Thoracic aorta (tissue), 2 donors: ENCODE data around the gene SLC26A8. TPM values are rescaled to one million over a fixed set of nuclear protein-coding genes. Genes with fewer than 3 reads are reported as not detected.
"Not testable (repeated sequence)": the region's sequence is repeated elsewhere in the genome, so short reads cannot be mapped to it uniquely, and the experiment has no call there.

Experiments
- ATAC-seq: fragments of 150-250 bp; one replicate; pipeline ENCODE4 v1.8.0; 2017; ENCODE audit warnings: low read depth; ENCODE audit not compliant: insufficient number of reproducible peaks, low FRiP score
- DNase-seq: peaks from one replicate; pipeline ENCODE4 v3.0.0-alpha.2; 2020; ENCODE audit warnings: low spot score
- H3K27ac ChIP-seq, 2 donors: fragments of 200-600 bp; sonication (generic); 1 replicate in 1 of 2; 2 replicates in 1 of 2; pipeline ENCODE4 v1.5.1; 2016; ENCODE audit warnings: mild to moderate bottlenecking in 2 of 2, moderate library complexity in 2 of 2
- H3K27me3 ChIP-seq: fragments of 200-600 bp; sonication (generic); replicated peaks from 2 replicates; pipeline ENCODE4 v1.6.0; 2016; ENCODE audit warnings: mild to moderate bottlenecking; ENCODE audit not compliant: insufficient read depth
- H3K36me3 ChIP-seq: fragments of 200-600 bp; sonication (generic); one replicate; pipeline ENCODE4 v1.5.1; 2016
- H3K4me1 ChIP-seq, 2 donors: fragments of 200-600 bp; sonication (generic); 1 replicate in 1 of 2; 2 replicates in 1 of 2; pipeline versions ENCODE4 v1.5.1 to v1.6.0; 2016; ENCODE audit warnings: low read depth in 2 of 2, mild to moderate bottlenecking in 1 of 2; ENCODE audit not compliant: control insufficient read depth in 1 of 2
- H3K4me3 ChIP-seq: fragments of 200-600 bp; sonication (generic); 2 replicates; pipeline ENCODE4 v1.5.1; 2016; ENCODE audit warnings: mild to moderate bottlenecking
- H3K9me3 ChIP-seq: fragments of 200-600 bp; sonication (generic); 2 replicates; pipeline ENCODE4 v1.5.1; 2016
- total RNA-seq, 2 donors: library from RNA; depleted of rRNA; stranded (reverse); fragments of >200 nt; gene quantifications; one replicate each; pipeline versions ENCODE4 v1.1.0 to v1.2.3, GENCODE V29; 2016
- TF ChIP-seq, protein P1 (sequence below): fragments of 200-600 bp; sonication (generic); IDR thresholded peaks from one replicate; pipeline ENCODE4 v1.5.1; 2019; ENCODE audit warnings: antibody characterized with exemption

Gene SLC26A8
- total RNA-seq, 2 donors from 2014 or later: 0.28 TPM; not detected in 1

DNA sequence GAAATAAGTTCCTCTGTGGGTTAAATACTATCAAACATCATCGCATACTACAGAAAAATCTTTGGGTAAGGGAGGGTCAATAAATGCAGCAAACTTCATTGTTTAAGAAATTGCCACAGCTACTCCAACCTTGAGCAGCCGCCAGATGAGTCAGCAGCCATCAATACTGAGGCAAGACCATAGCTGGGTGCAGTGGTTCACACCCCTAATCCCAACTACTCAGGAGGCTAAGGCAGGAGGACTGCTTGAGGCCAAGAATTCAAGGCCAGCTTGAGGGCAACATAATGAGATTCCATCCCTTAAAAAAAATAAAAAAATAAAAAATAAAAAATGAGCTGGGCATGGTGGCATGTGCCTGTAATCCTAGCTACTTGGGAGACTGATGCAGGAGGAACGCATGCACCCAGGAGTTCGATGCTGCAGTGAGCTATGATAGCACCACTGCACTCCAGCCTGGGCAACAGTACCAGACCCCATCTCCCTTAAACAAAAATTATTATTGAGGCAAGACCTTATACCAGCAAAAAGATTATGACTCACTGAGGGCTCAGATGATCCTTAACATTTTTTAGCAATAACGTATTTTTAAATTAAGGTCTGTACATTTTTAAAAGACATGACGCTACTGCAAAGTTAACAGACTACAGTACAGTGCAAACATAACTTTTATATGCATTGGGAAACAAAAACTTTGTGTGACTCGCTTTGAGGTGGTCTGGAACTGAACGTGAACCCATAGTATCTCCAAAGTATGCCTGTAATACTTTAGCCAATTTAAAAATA lies 112.4 kb downstream of the SLC26A8 start:
- H3K27ac ChIP-seq: no peak overlapping the region
- no peaks in the 10 kb centered on the region for H3K9me3 ChIP-seq
- TF ChIP-seq, protein P1, sequence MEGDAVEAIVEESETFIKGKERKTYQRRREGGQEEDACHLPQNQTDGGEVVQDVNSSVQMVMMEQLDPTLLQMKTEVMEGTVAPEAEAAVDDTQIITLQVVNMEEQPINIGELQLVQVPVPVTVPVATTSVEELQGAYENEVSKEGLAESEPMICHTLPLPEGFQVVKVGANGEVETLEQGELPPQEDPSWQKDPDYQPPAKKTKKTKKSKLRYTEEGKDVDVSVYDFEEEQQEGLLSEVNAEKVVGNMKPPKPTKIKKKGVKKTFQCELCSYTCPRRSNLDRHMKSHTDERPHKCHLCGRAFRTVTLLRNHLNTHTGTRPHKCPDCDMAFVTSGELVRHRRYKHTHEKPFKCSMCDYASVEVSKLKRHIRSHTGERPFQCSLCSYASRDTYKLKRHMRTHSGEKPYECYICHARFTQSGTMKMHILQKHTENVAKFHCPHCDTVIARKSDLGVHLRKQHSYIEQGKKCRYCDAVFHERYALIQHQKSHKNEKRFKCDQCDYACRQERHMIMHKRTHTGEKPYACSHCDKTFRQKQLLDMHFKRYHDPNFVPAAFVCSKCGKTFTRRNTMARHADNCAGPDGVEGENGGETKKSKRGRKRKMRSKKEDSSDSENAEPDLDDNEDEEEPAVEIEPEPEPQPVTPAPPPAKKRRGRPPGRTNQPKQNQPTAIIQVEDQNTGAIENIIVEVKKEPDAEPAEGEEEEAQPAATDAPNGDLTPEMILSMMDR: no peak
- H3K27me3 ChIP-seq: no peaks in the 10 kb centered on the region
- no peaks in the 10 kb centered on the region for H3K4me1 ChIP-seq
- H3K4me3 ChIP-seq: no peak overlapping the region
- no peak for DNase-seq
- no peak for ATAC-seq
- H3K36me3 ChIP-seq: no peaks in the 10 kb centered on the region

DNA sequence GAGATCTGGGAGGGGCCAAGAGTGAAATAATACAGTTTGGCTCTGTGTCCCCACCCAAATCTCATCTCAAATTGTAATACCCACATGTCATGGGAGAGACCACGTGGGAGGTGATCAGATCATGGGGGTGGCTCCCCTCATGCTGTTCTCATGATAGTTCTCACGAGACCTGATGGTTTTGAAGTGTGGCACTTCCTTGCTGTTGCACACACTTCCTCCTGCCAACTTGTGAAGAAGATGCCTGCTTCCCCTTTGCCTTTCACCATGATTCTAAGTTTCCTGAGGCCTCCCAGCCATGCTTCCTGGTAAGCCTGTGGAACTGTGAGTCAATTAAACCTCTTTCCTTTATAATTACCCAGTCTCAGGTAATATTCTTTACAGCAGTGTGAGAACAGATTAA lies 114.9 kb downstream of the SLC26A8 start:
- not testable (repeated sequence) for H3K36me3 ChIP-seq, DNase-seq, ATAC-seq, H3K27ac ChIP-seq, H3K9me3 ChIP-seq, H3K4me3 ChIP-seq, H3K4me1 ChIP-seq, H3K27me3 ChIP-seq

DNA sequence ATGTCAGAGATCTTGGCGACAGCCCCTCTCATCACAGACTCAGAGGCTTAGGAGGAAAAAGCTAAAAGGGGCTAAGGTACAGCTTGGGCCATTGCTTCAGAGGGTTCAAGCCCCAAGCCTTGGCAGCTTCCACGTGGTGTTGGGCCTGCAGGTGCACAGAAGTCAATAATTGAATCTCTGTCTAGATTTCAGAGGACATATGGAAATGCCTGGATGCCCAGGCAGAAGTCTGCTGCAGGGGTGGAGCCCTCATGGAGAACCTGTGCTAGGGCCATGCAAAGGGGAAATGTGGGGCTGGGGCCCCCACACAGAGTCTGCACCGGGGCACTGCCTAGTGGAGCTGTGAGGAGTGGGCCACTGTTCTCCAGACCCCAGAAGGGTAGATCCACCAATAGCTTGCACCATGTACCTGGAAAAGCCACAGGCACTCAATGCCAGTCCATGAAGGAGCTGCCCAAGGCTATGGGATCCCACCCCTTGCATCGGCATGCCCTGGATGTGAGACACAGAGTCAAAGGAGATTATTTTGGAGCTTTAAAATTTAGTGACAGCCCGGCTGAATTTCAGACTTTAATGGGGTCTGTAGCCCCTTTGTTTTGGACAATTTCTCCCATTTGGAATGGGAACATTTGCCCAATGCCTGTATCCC lies 115.6 kb downstream of the SLC26A8 start:
- H3K4me1 ChIP-seq, H3K36me3 ChIP-seq, ATAC-seq, H3K9me3 ChIP-seq, H3K4me3 ChIP-seq, DNase-seq, H3K27me3 ChIP-seq, H3K27ac ChIP-seq: not testable (repeated sequence)

DNA sequence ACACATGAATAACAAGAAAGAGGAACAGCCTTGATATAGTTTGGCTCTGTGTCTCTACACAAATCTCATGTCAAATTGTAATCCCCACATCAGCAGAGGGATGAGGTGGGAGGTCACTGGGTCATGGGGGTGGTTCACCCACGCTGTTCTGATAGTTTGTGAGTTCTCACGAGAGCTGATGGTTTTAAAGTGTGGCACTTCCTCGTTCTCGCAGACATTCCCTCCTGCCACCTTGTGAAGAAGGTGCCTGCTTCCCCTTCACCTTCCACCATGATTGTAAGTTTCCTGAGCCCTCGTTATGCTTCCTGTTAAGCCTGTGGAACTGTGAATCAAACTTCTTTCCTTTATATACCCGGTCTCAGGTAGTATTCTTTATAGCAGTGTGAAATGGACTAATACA lies 116.7 kb downstream of the SLC26A8 start:
- Histone ChIP-seq H3K4me3 (no peak overlapping the region), H3K27ac (no peak overlapping the region), H3K36me3 (no peaks in the 10 kb centered on the region), H3K9me3 (no peaks in the 10 kb centered on the region), H3K4me1 (no peaks in the 10 kb centered on the region), H3K27me3 (no peaks in the 10 kb centered on the region)
- ATAC-seq (no peak), DNase-seq (no peak)
- TF ChIP-seq, protein P1: no peak

DNA sequence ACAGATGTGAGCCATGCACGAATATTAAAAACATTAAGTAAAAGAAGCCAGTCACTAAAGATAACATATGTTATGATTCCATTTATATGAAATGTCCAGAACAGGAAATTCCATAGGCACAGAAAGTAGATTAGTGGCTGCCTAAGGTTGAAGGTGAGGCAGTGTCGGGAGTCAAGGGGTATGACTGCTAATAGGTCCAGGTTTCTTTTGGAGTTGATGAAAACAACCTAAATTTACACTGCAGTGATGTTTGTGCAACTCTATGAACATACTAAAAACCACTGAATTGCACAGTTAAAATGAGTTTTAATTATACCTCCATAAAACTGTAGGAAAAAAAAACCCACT lies 118.0 kb downstream of the SLC26A8 start:
- no peak overlapping the region for H3K4me3 ChIP-seq

More for the DNA sequence above, 118.0 kb downstream of the SLC26A8 start:
- H3K27ac ChIP-seq: no peak overlapping the region
- H3K36me3 ChIP-seq: no peaks in the 10 kb centered on the region
- no peaks in the 10 kb centered on the region for H3K4me1 ChIP-seq
- TF ChIP-seq, protein P1: no peak
- no peaks in the 10 kb centered on the region for H3K9me3 ChIP-seq
- H3K27me3 ChIP-seq: no peaks in the 10 kb centered on the region
- ATAC-seq (no peak), DNase-seq (no peak)
